ENCODE measurements around the gene SMU1.

- TF ChIP-seq, protein P1, sequence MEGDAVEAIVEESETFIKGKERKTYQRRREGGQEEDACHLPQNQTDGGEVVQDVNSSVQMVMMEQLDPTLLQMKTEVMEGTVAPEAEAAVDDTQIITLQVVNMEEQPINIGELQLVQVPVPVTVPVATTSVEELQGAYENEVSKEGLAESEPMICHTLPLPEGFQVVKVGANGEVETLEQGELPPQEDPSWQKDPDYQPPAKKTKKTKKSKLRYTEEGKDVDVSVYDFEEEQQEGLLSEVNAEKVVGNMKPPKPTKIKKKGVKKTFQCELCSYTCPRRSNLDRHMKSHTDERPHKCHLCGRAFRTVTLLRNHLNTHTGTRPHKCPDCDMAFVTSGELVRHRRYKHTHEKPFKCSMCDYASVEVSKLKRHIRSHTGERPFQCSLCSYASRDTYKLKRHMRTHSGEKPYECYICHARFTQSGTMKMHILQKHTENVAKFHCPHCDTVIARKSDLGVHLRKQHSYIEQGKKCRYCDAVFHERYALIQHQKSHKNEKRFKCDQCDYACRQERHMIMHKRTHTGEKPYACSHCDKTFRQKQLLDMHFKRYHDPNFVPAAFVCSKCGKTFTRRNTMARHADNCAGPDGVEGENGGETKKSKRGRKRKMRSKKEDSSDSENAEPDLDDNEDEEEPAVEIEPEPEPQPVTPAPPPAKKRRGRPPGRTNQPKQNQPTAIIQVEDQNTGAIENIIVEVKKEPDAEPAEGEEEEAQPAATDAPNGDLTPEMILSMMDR (IDR thresholded peaks at IDR 0.05) = no peak
- no peak for TF ChIP-seq POLR2A (IDR thresholded peaks at IDR 0.05)
Observed at GRCh38 chr9:33030285-33030684, 46.2 kb downstream of the SMU1 start.
